ENCODE data around the gene COLEC11.
"Not testable (repeated sequence)": the region's sequence is repeated elsewhere in the genome, so short reads cannot be mapped to it uniquely, and the experiment has no call there.

The COLEC11 gene

GRCh38 chr2:3655871-3656761 lies 61.2 kb downstream of the COLEC11 start:
- Histone ChIP-seq H3K27ac (ENCODE audit: low read depth, low read length) (no peak overlapping the region), H3K4me3 (ENCODE audit: low read depth in 1 of 5, low read length in 5 of 5) (no peak overlapping the region), H3K9me3 (ENCODE audit: control insufficient read depth in 5 of 5, low read length in 5 of 5) (peaks cover 0 to 5% (median 3%) of the 10 kb centered on the region in 5 donors), H3K36me3 (ENCODE audit: control insufficient read depth in 5 of 5, insufficient read depth in 5 of 5, low read length in 5 of 5) (no peaks in the 10 kb centered on the region), H3K4me1 (ENCODE audit: control insufficient read depth in 5 of 5, insufficient read depth in 5 of 5, low read length in 5 of 5) (peaks cover 1 to 32% (median 22%) of the 10 kb centered on the region in 5 donors), H3K27me3 (ENCODE audit: control insufficient read depth in 5 of 5, insufficient read depth in 4 of 5, low read length in 5 of 5) (peaks cover 0 to 10% (median 5%) of the 10 kb centered on the region in 5 donors), H3K9ac (ENCODE audit: low read length in 5 of 5) (no peak overlapping the region)

DNA sequence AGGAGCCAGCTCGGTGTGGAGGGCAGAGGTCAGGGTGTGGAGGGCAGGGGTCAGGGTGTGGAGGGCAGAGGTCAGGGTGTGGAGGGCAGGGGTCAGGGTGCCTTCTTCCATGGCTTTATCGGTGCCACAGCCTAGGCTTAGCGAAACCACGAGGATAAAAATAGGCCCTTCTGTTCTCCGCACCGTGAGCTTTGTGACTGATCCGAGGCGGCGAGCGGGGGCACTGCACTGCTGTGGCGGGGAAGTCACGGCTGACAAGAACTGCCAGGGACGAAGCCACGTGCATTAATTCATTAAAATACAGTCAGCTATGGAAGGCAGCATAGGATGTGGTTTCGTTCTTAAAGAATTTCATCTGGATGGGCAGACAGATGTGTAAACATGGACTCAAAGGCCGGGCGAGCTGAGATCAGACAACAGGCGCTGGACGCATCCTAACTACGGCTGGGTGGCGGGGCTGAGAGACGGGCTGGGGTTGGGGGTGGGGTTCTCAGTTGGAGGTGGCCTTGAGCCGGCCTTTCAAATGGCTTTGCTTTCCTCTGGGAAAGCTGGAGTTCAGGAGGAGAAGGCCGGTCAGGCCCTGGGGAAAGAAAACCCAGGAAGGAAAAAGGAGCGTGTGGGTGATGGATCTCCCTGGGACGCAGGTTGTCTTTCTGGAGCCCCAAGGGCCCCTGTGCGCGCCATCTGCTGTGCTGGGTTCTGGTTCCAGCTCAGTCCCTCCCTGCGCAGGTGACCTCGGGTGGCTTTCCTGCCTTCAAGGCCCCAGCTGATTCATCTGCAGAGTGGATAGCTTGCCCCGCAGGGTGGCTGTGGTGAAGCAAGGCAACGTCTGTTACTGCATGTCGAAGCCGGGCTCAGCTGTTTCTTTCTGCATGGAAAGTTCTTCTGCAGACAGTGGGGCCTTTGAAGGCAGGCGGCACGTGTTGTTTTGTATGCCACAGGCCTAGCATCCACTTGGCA lies 62.1 kb downstream of the COLEC11 start:
- Histone ChIP-seq H3K27ac (ENCODE audit: low read depth, low read length) (no peak overlapping the region), H3K4me3 (ENCODE audit: low read depth in 1 of 5, low read length in 5 of 5) (no peak overlapping the region), H3K27me3 (ENCODE audit: control insufficient read depth in 5 of 5, insufficient read depth in 4 of 5, low read length in 5 of 5) (peaks cover 0 to 8% (median 5%) of the 10 kb centered on the region in 5 donors), H3K9me3 (ENCODE audit: control insufficient read depth in 5 of 5, low read length in 5 of 5) (peaks cover 0 to 5% (median 3%) of the 10 kb centered on the region in 5 donors), H3K9ac (ENCODE audit: low read length in 5 of 5) (no peak overlapping the region), H3K4me1 (ENCODE audit: control insufficient read depth in 5 of 5, insufficient read depth in 5 of 5, low read length in 5 of 5) (peaks cover 1 to 25% (median 15%) of the 10 kb centered on the region in 5 donors), H3K36me3 (ENCODE audit: control insufficient read depth in 5 of 5, insufficient read depth in 5 of 5, low read length in 5 of 5) (no peaks in the 10 kb centered on the region)

DNA sequence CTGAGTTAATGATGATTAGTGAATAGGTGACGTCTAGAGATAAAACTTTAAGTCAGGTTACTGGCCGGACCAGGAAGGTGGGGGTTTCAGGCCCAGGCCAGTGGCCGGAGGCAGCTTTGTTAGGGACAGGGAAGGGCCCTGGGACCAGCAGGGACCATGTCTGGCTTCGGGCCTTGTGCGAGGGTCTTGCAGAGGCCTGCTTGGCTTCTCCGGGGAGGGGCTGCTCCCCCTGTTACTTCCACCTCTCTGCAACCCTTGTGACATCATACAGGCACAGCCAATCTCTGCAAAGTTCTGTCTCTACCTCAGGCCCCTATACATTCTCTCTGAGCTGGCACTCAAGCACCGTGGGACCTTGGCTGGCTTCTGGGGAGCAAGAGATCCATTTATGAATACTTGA lies 63.0 kb downstream of the COLEC11 start, which contains the start of gene ALLC:
Gene ALLC (plus strand): TSS at position 320 of the 400 bp plus-strand sequence. CDS start 12,958 bp downstream, outside the sequence.
- Histone ChIP-seq H3K4me1 (ENCODE audit: control insufficient read depth in 5 of 5, insufficient read depth in 5 of 5, low read length in 5 of 5) (peaks cover 0 to 22% (median 12%) of the 10 kb centered on the region in 5 donors), H3K36me3 (ENCODE audit: control insufficient read depth in 5 of 5, insufficient read depth in 5 of 5, low read length in 5 of 5) (no peaks in the 10 kb centered on the region), H3K9ac (ENCODE audit: low read length in 5 of 5) (no peak within 1 kb of the TSS), H3K4me3 (ENCODE audit: low read depth in 1 of 5, low read length in 5 of 5) (no peak within 1 kb of the TSS), H3K9me3 (ENCODE audit: control insufficient read depth in 5 of 5, low read length in 5 of 5) (peaks cover 0 to 5% (median 3%) of the 10 kb centered on the region in 5 donors), H3K27me3 (ENCODE audit: control insufficient read depth in 5 of 5, insufficient read depth in 4 of 5, low read length in 5 of 5) (peaks cover 0 to 8% (median 5%) of the 10 kb centered on the region in 5 donors), H3K27ac (ENCODE audit: low read depth, low read length) (no peak within 1 kb of the TSS)

GRCh38 chr2:3659447-3660432 lies 64.8 kb downstream of the COLEC11 start:
- no peak overlapping the region for H3K27ac ChIP-seq (ENCODE audit: low read depth, low read length)
- peak overlapping the region in 1 of 5 donors; percentile 16 for H3K9ac ChIP-seq (ENCODE audit: low read length in 5 of 5)
- H3K27me3 ChIP-seq (ENCODE audit: control insufficient read depth in 5 of 5, insufficient read depth in 4 of 5, low read length in 5 of 5) = peaks cover 0 to 6% (median 5%) of the 10 kb centered on the region in 5 donors
- peak overlapping the region in 2 of 5 donors; percentile 13 to 29 for H3K4me3 ChIP-seq (ENCODE audit: low read depth in 1 of 5, low read length in 5 of 5)
- H3K9me3 ChIP-seq (ENCODE audit: control insufficient read depth in 5 of 5, low read length in 5 of 5) = no peaks in the 10 kb centered on the region
- H3K36me3 ChIP-seq (ENCODE audit: control insufficient read depth in 5 of 5, insufficient read depth in 5 of 5, low read length in 5 of 5) = no peaks in the 10 kb centered on the region
- H3K4me1 ChIP-seq (ENCODE audit: control insufficient read depth in 5 of 5, insufficient read depth in 5 of 5, low read length in 5 of 5) = peaks cover 0 to 18% (median 12%) of the 10 kb centered on the region in 5 donors

GRCh38 chr2:3660640-3661039 lies 65.7 kb downstream of the COLEC11 start:
- H3K4me1 ChIP-seq (ENCODE audit: control insufficient read depth in 5 of 5, insufficient read depth in 5 of 5, low read length in 5 of 5) = peaks cover 0 to 14% (median 12%) of the 10 kb centered on the region in 5 donors
- H3K36me3 ChIP-seq (ENCODE audit: control insufficient read depth in 5 of 5, insufficient read depth in 5 of 5, low read length in 5 of 5); H3K9me3 ChIP-seq (ENCODE audit: control insufficient read depth in 5 of 5, low read length in 5 of 5); H3K27ac ChIP-seq (ENCODE audit: low read depth, low read length); H3K4me3 ChIP-seq (ENCODE audit: low read depth in 1 of 5, low read length in 5 of 5); H3K27me3 ChIP-seq (ENCODE audit: control insufficient read depth in 5 of 5, insufficient read depth in 4 of 5, low read length in 5 of 5); H3K9ac ChIP-seq (ENCODE audit: low read length in 5 of 5): not testable (repeated sequence)

GRCh38 chr2:3661149-3661660 lies 66.3 kb downstream of the COLEC11 start:
- Histone ChIP-seq H3K9me3 (ENCODE audit: control insufficient read depth in 5 of 5, low read length in 5 of 5) (no peaks in the 10 kb centered on the region), H3K36me3 (ENCODE audit: control insufficient read depth in 5 of 5, insufficient read depth in 5 of 5, low read length in 5 of 5) (no peaks in the 10 kb centered on the region), H3K27ac (ENCODE audit: low read depth, low read length) (no peak overlapping the region), H3K4me3 (ENCODE audit: low read depth in 1 of 5, low read length in 5 of 5) (no peak overlapping the region), H3K27me3 (ENCODE audit: control insufficient read depth in 5 of 5, insufficient read depth in 4 of 5, low read length in 5 of 5) (peaks cover 0 to 5% (median 0%) of the 10 kb centered on the region in 5 donors), H3K4me1 (ENCODE audit: control insufficient read depth in 5 of 5, insufficient read depth in 5 of 5, low read length in 5 of 5) (peaks cover 0 to 14% (median 12%) of the 10 kb centered on the region in 5 donors), H3K9ac (ENCODE audit: low read length in 5 of 5) (no peak overlapping the region)

- Histone ChIP-seq H3K4me1 (ENCODE audit: control insufficient read depth in 5 of 5, insufficient read depth in 5 of 5, low read length in 5 of 5) (peaks cover 0 to 14% (median 12%) of the 10 kb centered on the region in 5 donors), H3K27me3 (ENCODE audit: control insufficient read depth in 5 of 5, insufficient read depth in 4 of 5, low read length in 5 of 5) (peaks cover 0 to 12% (median 5%) of the 10 kb centered on the region in 5 donors), H3K9ac (ENCODE audit: low read length in 5 of 5) (no peak overlapping the region), H3K27ac (ENCODE audit: low read depth, low read length) (no peak overlapping the region), H3K36me3 (ENCODE audit: control insufficient read depth in 5 of 5, insufficient read depth in 5 of 5, low read length in 5 of 5) (no peaks in the 10 kb centered on the region), H3K4me3 (ENCODE audit: low read depth in 1 of 5, low read length in 5 of 5) (no peak overlapping the region), H3K9me3 (ENCODE audit: control insufficient read depth in 5 of 5, low read length in 5 of 5) (no peaks in the 10 kb centered on the region)
These were observed 67.3 kb downstream of the COLEC11 start for GRCh38 chr2:3662239-3662638.

DNA sequence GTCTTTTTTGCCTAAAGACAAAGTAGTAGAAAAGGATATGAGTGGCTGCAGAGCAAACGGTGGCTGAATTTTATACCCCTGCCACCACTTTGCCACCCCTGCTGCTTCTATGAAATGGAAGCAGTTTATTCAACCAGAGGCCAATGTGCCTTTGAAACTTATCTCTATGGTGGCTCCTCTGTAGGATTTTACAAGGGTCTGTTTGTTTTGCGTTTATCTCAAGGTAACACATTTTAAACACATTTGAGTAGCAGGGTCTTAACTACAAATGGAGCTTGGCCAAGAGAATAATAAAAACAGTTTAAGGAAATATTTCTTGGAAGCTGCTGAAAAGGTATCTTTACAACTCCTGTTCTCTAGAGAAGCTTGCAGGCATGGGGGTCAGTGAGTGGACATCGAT lies 69.2 kb downstream of the COLEC11 start:
- no peak overlapping the region for H3K9ac ChIP-seq (ENCODE audit: low read length in 5 of 5)
- H3K4me1 ChIP-seq (ENCODE audit: control insufficient read depth in 5 of 5, insufficient read depth in 5 of 5, low read length in 5 of 5) = peaks cover 0 to 12% (median 10%) of the 10 kb centered on the region in 5 donors
- no peak overlapping the region for H3K4me3 ChIP-seq (ENCODE audit: low read depth in 1 of 5, low read length in 5 of 5)
- H3K9me3 ChIP-seq (ENCODE audit: control insufficient read depth in 5 of 5, low read length in 5 of 5) = no peaks in the 10 kb centered on the region
- H3K36me3 ChIP-seq (ENCODE audit: control insufficient read depth in 5 of 5, insufficient read depth in 5 of 5, low read length in 5 of 5) = no peaks in the 10 kb centered on the region
- no peak overlapping the region for H3K27ac ChIP-seq (ENCODE audit: low read depth, low read length)
- peaks cover 0 to 14% (median 5%) of the 10 kb centered on the region in 5 donors for H3K27me3 ChIP-seq (ENCODE audit: control insufficient read depth in 5 of 5, insufficient read depth in 4 of 5, low read length in 5 of 5)

- no peak overlapping the region for H3K27ac ChIP-seq (ENCODE audit: low read depth, low read length)
- H3K9me3 ChIP-seq (ENCODE audit: control insufficient read depth in 5 of 5, low read length in 5 of 5) = no peaks in the 10 kb centered on the region
- peaks cover 0 to 14% (median 5%) of the 10 kb centered on the region in 5 donors for H3K27me3 ChIP-seq (ENCODE audit: control insufficient read depth in 5 of 5, insufficient read depth in 4 of 5, low read length in 5 of 5)
- H3K4me1 ChIP-seq (ENCODE audit: control insufficient read depth in 5 of 5, insufficient read depth in 5 of 5, low read length in 5 of 5) = peaks cover 0 to 4% (median 2%) of the 10 kb centered on the region in 5 donors
- H3K9ac ChIP-seq (ENCODE audit: low read length in 5 of 5) = no peak overlapping the region
- H3K4me3 ChIP-seq (ENCODE audit: low read depth in 1 of 5, low read length in 5 of 5) = no peak overlapping the region
- H3K36me3 ChIP-seq (ENCODE audit: control insufficient read depth in 5 of 5, insufficient read depth in 5 of 5, low read length in 5 of 5) = no peaks in the 10 kb centered on the region
These were observed 70.0 kb downstream of the COLEC11 start for GRCh38 chr2:3664925-3665324.

Measured in subcutaneous abdominal adipose tissue (tissue), 5 donors.